Measurements from ENCODE around the gene DHX32.
A peak's percentile ranks its signal among the peaks of the same experiment; 100 is the strongest.

The DHX32 gene

GRCh38 chr10:125849448-125849847, 31.6 kb downstream of the DHX32 start:
- DNase-seq (ENCODE audit: low read depth) = no peak

GRCh38 chr10:125848857-125849256, 32.2 kb downstream of the DHX32 start:
- DNase-seq (ENCODE audit: low read depth) = no peak

GRCh38 chr10:125848371-125848770, 32.7 kb downstream of the DHX32 start:
- DNase-seq (ENCODE audit: low read depth) = no peak

- DNase-seq (ENCODE audit: low read depth) = no peak
These were observed 34.2 kb downstream of the DHX32 start for GRCh38 chr10:125846894-125847293.

- no peak for DNase-seq (ENCODE audit: low read depth)
These were observed 35.5 kb downstream of the DHX32 start for GRCh38 chr10:125845617-125846016.

- DNase-seq (ENCODE audit: low read depth) = no peak
These were observed 36.3 kb downstream of the DHX32 start for GRCh38 chr10:125844751-125845221.

GRCh38 chr10:125843603-125844329, 37.3 kb downstream of the DHX32 start:
- DNase-seq (ENCODE audit: low read depth) = no peak

GRCh38 chr10:125840955-125841354, 40.1 kb downstream of the DHX32 start:
- DNase-seq (ENCODE audit: low read depth) = peak; percentile 11

GRCh38 chr10:125840406-125840805, 40.7 kb downstream of the DHX32 start:
- DNase-seq (ENCODE audit: low read depth) = no peak

GRCh38 chr10:125838802-125839575, 42.1 kb downstream of the DHX32 start:
- no peak for DNase-seq (ENCODE audit: low read depth)

- DNase-seq (ENCODE audit: low read depth) = no peak
These were observed 44.3 kb downstream of the DHX32 start for GRCh38 chr10:125836746-125837145.

- DNase-seq (ENCODE audit: low read depth) = no peak
These were observed 52.8 kb downstream of the DHX32 start for GRCh38 chr10:125828311-125828710.

- no peak for DNase-seq (ENCODE audit: low read depth)
These were observed 54.0 kb downstream of the DHX32 start for GRCh38 chr10:125827133-125827532.

GRCh38 chr10:125824736-125825135, 56.4 kb downstream of the DHX32 start:
- no peak for DNase-seq (ENCODE audit: low read depth)

- no peak for DNase-seq (ENCODE audit: low read depth)
These were observed 57.3 kb downstream of the DHX32 start for GRCh38 chr10:125823663-125824251.

GRCh38 chr10:125822878-125823662, 58.0 kb downstream of the DHX32 start, which contains the start of the genes BCCIP and UROS:
BCCIP (plus strand) TSS chr10:125823546; CDS start chr10:125823558, 12 bp downstream.
UROS (minus strand) TSS chr10:125823258; CDS start chr10:125816499, 6,759 bp downstream.
- DNase-seq (ENCODE audit: low read depth) = peak; percentile 85

GRCh38 chr10:125820701-125821100, 60.4 kb downstream of the DHX32 start:
- no peak for DNase-seq (ENCODE audit: low read depth)

GRCh38 chr10:125817337-125817946, 63.6 kb downstream of the DHX32 start:
- DNase-seq (ENCODE audit: low read depth) = no peak

GRCh38 chr10:125816548-125816947, 64.5 kb downstream of the DHX32 start:
- no peak for DNase-seq (ENCODE audit: low read depth)

- DNase-seq (ENCODE audit: low read depth) = no peak
These were observed 65.3 kb downstream of the DHX32 start for GRCh38 chr10:125815764-125816163.

GRCh38 chr10:125812128-125812750, 68.9 kb downstream of the DHX32 start:
- peak; percentile 29 for DNase-seq (ENCODE audit: low read depth)

Measured in fibroblast of gingiva (primary cell).